NAMALWA (cell line): Measurements from ENCODE around the gene PCK2.
"Not testable (repeated sequence)": the region's sequence is repeated elsewhere in the genome, so short reads cannot be mapped to it uniquely, and the experiment has no call there.

Experiments
- DNase-seq: peaks from one replicate; pipeline ENCODE4 v3.0.0-alpha.2; 2015; ENCODE audit warnings: low spot score

PCK2 gene

DNA sequence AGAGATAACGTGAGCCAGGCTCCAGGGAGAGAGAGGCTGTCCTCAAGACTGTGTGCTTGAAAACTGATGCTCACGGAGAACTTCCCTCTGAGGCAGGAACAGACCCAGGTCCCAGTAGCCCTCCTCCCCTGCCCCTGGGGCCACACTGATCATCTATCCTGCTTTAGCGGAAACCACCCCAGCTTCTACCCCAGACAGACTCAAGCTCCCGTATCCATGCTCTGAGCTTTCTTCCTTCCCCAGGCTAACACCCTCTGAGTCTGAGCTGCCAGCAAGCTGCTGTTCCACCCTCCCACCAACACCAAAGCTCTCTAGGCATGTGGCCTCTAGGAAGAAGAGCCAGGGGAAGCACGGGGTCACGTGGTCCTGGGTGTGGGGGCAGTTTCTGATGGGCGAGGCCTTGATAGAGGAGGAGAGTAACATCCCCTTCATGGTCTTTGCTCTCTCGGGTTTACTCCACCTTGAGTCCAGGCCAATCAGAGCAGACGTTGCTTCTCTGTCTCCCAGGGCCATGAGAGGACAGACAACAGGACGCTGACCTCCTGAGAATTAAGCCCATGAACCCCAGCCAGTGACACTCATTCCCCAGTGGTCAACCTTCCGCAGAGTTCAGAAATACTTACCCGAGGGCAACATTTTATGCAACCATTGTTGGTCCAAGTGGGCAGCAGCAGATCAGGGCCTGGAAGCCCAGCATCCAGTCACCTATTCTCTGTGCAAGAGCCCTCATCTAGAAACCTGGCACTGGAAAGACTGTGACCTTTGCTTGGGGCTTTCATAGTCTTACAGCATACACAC, 1.4 kb downstream of the PCK2 start:
- peak; percentile 79 for DNase-seq

DNA sequence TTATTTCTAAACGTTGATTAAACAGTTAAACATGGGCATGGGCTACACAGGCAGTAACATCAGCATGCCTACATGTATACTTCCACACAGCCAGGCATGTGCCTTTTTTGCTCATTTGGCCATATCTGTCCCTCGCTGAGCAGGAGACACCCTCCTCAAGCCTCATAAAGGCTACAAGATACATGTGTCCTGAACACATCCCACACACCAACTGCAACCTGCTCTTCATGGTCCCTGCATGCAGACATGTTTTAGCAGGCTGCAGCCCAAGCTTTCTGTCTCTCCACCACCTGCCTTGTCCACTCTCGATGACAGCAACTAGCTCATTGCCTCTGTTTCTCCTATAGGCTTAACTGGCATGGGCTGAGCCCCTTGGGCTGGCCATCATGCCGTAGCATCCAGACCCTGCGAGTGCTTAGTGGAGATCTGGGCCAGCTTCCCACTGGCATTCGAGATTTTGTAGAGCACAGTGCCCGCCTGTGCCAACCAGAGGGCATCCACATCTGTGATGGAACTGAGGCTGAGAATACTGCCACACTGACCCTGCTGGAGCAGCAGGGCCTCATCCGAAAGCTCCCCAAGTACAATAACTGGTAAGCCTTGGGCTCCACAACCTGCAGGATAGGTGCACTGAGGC, 2.6 kb downstream of the PCK2 start:
- DNase-seq, result no peak

DNA sequence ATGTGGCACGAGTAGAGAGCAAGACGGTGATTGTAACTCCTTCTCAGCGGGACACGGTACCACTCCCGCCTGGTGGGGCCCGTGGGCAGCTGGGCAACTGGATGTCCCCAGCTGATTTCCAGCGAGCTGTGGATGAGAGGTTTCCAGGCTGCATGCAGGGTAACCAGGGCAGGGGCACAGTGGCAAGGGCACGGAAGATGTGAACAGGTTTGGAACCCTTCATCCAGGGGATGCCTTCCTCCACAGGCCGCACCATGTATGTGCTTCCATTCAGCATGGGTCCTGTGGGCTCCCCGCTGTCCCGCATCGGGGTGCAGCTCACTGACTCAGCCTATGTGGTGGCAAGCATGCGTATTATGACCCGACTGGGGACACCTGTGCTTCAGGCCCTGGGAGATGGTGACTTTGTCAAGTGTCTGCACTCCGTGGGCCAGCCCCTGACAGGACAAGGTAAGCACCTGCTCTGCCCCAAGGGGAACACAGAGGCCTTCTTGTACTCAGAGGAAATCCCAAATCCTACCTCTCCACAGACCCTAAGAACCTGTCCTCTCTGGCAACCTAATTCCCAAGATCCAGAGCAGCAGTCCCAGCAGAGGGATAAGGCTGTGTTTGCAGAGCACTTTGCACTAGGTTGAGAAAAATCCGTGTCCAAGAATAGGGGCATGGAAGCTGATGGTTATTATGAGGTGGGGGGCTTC, 4.3 kb downstream of the PCK2 start:
- no peak for DNase-seq

DNA sequence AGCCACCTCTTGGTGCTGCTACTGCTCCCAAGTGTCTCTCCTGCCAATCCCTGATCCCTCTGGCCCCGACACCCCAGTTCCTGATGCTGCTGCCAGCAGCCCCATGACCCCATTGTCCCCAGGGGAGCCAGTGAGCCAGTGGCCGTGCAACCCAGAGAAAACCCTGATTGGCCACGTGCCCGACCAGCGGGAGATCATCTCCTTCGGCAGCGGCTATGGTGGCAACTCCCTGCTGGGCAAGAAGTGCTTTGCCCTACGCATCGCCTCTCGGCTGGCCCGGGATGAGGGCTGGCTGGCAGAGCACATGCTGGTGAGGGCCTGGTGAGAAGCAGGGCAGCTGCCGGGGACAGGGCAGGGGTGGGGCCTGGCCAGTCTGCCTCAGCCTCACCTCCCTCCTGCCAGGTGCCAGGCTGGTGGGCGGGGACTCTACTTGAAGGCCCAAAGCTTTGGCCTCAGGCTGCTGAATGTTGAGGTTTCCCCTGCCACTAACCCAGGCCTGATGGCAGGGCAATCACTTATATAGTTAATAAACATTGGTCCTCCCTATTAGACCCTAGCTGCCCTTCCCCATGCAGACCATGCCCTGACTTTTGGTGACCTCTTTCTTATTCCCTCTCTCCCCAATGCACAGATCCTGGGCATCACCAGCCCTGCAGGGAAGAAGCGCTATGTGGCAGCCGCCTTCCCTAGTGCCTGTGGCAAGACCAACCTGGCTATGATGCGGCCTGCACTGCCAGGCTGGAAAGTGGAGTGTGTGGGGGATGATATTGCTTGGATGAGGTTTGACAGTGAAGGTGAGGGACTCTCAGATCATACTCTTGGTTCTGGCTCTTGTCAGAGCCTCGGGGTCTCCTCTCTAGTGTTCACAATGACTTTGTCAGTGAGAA, 5.1 kb downstream of the PCK2 start:
- no peak for DNase-seq

DNA sequence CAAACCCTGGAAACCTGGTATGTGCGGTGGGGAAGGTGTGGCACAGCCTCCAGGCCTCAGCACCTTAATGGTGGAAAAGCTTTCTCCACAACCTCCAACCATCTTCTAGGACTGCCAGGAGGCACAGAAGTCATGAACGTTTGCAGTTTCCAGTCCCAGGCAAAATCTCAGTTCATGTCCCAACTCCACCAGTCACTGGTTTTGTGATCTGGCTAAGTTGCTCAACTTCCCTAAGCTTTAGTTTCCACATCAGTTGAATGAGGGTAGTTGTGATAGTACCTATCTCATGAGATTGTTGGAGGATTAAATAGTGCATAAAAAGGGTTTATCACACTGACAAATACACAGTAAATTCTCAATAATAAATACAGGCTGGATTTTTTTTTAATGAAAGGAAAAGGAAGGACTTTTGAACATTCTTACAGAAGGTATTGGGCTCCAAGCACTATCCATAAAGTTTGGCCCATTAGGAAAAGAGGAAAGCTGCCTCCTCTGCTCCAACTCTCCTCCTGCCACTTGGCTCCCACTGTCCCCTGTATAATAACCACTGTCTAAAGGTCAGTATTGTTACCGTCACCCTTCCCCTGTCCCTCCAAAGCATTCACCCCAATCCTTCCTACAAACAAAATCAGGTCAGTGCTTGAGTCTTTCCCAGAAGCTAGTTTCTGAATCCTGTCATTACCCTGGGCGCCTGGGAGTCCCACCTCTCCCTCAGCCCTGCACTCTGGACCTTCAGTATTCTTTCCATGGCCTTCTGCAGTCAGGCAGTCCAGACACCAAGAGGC, 6.3 kb downstream of the PCK2 start:
- DNase-seq, result no peak

DNA sequence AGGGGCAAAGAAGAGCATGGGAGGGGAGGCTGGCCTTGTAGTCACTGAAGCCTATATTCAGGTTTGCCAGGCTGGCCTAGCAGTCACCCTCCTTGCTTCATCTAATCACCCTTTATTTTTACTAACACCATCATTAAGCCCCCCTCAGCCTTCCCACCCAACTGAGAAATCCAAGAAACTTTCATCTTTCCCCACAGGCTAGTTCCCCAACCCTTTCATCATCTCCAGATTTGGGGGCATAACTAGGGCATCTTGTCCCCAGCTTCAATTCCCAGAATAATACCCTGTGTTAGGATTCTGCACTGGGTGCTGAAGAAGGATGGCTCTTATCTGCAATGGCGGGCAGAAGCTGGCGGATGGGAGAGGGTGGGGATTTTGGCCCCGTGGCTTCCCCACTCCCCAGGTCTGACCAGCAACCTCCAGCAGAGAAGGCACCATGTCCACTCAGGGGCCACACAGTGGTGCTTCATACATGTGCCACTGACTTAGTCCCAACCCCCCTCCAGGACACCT, 6.9 kb downstream of the PCK2 start:
- no peak for DNase-seq

DNA sequence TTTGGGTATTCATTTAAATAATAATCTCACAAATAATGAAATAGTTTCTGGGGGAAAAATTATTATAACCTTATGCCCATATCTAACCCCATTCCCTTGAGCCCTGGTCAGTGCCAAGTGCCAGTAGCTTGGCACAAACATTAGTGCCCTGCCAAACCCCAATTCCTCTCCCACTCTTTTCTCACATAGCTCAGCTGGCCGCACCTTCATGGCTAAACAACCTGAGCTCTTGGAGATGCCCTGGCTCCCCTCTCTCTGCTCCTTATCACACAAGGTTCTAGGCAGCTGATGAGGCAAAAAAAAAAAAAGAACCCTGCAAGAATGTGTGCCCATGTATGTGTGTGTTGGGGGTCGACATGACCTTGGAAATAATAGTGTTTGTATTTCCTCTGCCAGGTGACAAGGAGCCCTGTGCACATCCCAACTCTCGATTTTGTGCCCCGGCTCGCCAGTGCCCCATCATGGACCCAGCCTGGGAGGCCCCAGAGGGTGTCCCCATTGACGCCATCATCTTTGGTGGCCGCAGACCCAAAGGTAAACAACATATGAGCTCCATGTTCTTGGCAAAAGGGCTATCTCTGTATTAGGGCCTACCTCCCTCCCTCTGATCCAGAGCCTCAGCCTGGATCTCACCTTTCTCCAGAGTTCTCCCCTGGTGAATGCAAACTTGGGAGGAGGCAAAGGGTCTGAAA, 8.4 kb downstream of the PCK2 start:
- DNase-seq, result no peak

DNA sequence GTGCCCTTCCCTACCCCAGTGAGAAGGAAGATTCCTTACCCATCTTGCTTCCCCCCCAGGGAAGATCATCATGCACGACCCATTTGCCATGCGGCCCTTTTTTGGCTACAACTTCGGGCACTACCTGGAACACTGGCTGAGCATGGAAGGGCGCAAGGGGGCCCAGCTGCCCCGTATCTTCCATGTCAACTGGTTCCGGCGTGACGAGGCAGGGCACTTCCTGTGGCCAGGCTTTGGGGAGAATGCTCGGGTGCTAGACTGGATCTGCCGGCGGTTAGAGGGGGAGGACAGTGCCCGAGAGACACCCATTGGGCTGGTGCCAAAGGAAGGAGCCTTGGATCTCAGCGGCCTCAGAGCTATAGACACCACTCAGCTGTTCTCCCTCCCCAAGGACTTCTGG, 9.3 kb downstream of the PCK2 start:
- no peak for DNase-seq

DNA sequence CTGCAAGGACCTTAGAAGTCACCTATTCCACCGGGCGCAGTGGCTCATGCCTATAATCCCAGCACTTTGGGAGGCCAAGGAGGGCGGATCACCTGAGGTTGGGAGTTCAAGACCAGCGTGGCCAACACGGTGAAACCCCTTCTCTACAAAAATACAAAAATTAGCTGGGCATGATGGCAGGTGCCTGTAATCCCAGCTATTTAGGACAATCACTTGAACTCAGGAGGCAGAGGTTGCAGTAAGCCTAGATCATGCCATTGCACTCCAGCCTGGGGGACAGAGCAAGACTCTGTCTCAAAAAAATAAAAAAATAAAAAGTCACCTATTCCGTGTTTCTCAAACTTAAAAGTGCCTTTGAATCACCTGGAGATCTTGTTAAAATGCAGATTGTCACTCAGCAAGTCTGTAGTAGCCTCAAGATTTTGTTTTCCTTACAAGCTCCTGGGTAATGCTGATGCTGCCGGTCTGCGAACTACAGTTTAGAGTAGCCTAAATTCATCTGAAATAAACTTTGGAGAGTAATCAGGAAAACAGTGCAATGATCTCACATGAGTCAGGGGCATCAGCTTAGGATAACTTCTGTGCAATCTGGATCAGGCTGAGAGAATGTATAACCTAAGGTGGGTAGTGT, 11.6 kb downstream of the PCK2 start:
- not testable (repeated sequence) for DNase-seq

DNA sequence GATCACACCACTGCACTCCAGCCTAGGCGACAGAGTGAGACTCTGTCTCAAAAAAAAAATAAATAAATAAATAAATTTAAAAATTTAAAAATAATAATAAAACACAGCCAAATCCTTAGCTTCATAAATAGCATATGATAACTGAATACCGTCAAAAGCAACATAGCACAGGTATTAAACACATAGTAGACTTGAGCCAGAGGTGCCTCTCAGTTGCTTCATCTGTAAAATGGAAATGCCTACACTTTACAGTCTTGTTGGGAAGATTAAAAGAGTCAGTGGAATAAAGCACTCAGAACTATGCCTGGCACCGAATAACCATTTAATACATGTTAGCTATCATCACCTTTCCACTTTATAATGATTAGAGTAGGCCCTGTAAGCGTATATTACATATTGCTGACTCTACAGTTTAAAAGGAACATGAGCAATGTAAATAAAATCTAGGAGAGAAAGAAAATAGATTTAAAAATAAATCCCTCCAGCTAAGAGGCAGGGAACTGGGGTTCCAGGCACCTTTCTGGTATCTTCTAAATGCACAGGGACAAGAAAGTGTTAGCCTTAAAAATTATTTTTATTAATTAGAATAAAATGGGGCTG, 12.7 kb downstream of the PCK2 start:
- DNase-seq, result no peak

DNA sequence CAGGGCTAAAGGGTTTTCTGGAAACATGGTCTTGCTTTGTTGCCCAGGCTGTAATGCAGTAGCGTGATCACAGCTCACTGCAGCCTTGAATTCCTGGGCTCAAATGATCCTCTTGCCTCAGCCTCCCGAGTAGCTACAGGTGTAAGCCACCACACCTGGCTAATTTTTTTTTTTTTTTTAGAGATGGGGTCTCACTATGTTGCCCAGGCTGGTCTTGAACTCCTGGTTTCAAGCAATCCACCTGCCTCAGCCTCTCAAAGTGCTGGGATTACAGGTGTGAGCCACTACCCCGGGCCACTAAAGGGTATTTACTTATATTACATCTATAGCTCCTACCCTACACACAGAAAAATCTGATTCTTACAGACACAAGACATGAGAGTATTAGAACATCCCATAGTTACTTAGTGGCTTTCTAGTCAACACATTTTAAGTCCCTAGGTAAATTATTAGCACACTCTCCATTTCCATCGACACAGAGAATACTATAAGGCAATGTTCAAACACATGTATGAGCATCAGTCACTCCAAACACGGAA, 14.3 kb downstream of the PCK2 start:
- no peak for DNase-seq

DNA sequence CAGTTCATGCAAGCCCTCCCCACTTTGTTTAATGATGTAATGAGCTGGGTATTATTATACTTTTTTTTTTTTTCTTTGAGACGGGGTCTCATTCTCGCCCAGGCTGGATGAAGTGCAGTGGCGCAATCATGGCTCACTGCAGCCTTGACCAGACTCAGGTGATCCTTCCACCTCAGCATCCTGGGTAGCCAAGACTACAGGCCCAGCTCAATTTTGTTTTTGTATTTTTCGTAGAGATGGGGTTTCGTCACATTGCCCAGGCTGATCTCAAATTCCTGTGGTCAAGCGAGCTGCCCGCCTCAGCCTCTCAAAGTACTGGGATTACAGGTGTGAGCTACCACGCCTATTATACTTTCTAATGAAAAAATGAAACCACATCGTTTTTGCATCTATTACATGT, 15.9 kb downstream of the PCK2 start:
- no peak for DNase-seq

DNA sequence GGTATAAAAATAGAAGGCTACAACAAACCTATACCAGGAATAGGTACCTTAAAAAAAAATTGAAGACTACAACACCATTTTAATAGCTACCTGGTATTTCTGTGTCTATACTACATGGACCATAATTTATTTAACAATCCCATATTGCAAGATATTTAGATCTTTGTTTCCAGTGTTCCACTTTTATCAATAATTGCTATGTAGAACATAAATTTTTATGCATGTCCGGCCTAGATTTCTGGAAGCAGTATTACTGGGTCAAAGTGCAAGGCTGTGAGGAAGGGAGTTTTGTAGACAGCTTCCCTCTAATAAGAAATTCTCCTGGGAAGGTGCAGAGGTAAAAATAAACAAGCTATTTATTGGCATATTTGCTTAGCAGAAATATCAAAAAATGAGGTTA, 16.4 kb downstream of the PCK2 start:
- DNase-seq, result no peak

DNA sequence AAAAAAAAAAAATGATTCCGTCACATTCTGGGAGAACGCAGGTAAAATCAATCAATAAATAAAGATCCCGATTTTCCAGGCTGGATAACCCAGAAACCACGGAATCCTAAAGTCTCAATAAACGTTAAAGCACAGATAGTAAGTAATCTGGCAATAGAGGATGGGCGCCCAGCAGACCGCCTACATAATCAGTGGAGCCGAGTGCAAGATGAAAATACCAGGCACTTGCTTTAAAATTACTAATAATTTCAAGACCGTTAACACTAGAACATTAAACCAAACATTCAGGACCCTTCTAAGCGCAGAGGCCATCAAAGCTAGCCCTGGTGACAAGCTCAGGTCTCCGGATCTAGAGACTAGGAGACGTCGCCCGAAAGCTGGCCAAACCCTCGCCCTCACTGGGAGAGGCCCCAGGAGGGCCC, 19.3 kb downstream of the PCK2 start:
- DNase-seq, result no peak

DNA sequence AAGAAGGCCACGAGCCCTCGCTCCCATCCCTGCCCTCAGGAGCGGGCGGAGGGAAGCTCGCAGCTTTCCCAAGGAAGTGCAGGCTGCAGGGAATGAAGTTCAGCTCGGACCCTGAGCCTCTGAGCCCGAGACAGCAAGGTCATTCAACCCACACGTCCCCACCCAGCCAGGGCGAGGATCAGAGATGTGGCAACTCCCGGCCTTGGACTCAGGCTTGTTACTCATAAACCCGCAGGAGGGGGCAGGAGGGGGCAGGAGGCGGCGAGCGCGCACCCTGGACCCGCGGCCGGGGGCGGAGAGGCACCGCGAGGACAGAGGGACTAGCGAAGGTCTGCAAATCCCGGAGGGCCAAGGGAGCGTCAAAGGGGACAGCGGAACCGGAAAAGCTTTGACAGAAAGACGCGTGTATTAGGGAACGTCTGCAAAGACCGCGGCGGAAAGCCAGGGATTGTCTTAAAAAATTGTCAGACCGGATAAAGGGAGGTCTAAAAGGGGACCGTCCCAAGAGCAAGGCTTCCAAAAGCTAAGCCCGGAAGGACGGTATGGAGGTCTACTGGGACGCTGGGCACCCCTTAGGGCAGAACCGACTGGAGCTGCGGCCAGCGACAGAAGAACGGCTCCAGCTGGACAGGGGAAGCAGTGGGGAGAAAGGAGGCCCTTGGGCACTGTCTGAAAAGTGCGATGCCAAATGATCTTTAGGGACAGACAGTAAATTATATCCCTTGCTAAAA, 19.9 kb downstream of the PCK2 start:
- peak; percentile 93 for DNase-seq

DNA sequence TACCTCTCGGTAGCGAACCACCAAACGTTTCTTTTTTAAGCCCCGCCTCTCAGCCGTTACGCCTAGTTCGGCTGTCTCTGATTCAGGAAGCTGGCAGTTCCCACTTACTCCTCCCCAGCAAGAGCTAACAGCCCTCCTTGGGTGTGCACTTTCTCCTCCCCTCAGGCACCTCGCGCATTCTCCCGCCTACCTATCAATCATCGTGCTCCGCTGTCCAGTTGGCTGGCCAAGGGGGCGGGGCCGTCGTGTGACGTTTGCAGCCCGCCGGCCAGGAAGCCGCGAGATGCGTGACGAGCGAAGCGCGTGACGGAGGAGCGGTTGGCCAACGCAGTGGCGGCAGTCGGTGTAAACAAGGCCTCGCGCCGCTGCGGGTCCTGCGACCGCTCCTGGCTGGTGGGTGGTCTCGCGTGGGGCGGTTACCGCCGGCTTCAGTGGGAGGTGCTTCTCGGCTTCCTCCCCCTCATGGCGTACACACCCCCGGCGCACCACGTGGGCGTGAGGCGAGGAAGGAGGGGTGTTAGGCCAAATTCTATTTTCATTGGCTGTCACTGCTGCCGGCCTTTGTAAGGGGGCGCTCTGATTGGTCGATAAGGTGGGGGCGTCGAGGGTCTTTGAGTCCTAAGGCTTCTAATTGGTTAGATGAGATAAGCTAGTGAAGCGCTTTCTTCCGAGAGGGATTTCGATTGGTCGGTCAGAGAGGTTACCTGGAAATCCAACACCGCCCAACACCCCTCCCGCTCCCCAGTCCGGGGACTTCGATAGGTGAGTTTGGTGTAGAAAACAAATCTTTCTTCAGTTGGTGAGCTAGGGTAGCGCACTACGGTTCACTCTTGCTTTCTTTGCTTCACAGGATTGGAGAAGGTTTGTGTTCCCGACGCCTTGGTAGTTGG, 20.7 kb downstream of the PCK2 start, which contains the start of the genes DCAF11 and NRL:
Gene DCAF11 (plus strand): TSS at position 246 of the 890 bp plus-strand sequence. CDS start 818 bp downstream, outside the sequence.
Gene NRL (minus strand): TSS at position 418 of the 890 bp plus-strand sequence. CDS start 32,101 bp downstream, outside the sequence.
- DNase-seq, result peak; percentile 100

DNA sequence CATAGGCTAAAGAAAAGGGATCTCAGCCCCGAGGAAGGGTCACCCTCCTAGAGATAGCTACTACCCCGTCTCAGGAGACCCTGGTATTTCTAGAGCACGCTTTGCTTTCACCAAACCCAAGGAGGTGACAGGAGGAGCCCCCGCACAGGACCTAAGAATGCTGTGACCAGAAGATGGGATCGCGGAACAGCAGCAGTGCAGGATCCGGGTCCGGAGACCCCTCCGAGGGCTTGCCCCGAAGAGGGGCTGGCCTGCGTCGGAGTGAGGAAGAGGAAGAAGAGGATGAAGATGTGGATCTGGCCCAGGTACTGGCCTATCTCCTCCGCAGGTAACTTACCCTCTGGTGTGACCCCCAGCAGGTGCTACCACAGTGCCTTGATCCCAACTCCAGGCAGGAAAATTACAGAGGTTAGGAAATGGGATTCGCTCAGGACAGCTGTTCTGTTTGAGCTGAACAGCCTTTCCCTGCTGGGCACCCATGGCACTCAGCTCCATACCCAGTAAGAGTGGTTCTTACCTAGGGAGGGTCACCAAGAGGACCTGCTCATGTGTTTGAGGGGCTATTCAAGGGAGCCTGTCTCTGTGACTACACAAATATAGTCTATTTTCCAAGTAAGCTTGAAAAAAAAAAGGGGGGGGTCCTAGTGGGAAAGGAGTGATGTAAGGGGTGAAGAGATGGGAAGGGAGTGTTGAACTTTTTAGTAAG, 21.5 kb downstream of the PCK2 start:
- DNase-seq, result no peak
